Measurements from ENCODE around the gene ATP11C. TPM values are rescaled to one million over a fixed set of nuclear protein-coding genes. Genes with fewer than 3 reads are reported as not detected.

ATP11C gene
- total and polyA plus RNA-seq, 2 experiments from 2014 or later: 44.0 to 90.7 TPM

GRCh38 chrX:139864640-139865039, 68.2 kb downstream of the ATP11C start:
- Histone ChIP-seq H3K4me3 (no peak overlapping the region), H3F3A (replicated peaks; ENCODE audit: low read depth) (no peaks in the 10 kb centered on the region), H3K4me2 (no peak overlapping the region), H2AFZ (no peak overlapping the region), H3K4me1 (ENCODE audit: insufficient read depth) (no peaks in the 10 kb centered on the region), H3K27me3 (ENCODE audit: insufficient read depth) (no peaks in the 10 kb centered on the region), H3K36me3 (ENCODE audit: insufficient read depth) (no peaks in the 10 kb centered on the region), H4K20me1 (replicated peaks; ENCODE audit: insufficient read depth) (no peaks in the 10 kb centered on the region; the same call in 1 of the 2 replicates), H3K27ac (ENCODE audit: low read depth) (no peak overlapping the region), H3K79me2 (replicated peaks; ENCODE audit: insufficient read depth) (peaks cover 23% of the 10 kb centered on the region; the same call in 1 of the 2 replicates), H3K9me2 (ENCODE audit: insufficient read depth) (no peaks in the 10 kb centered on the region)
- Mint-ChIP-seq H3K27ac (no peak overlapping the region), H3K36me3 (ENCODE audit: low read depth) (no peaks in the 10 kb centered on the region), H3K4me1 (peaks cover 3% of the 10 kb centered on the region; the same call in 1 of the 3 replicates), H3K9me3 (no peaks in the 10 kb centered on the region), H3K4me3 (no peak overlapping the region), H3K27me3 (ENCODE audit: insufficient read depth, low read depth, poor library complexity) (no peaks in the 10 kb centered on the region)
- ATAC-seq (no peak), DNase-seq (ENCODE audit: low spot score) (no peak)
- TF ChIP-seq ZNF462 (CRISPR knock-in tag; IDR thresholded peaks at IDR 0.05): no peak
- TF ChIP-seq POLR2AphosphoS5 (IDR thresholded peaks at IDR 0.05; ENCODE audit: low read depth): no peak
- TF ChIP-seq ETS1 (IDR thresholded peaks at IDR 0.05): no peak
- TF ChIP-seq JUNB (IDR thresholded peaks at IDR 0.05; ENCODE audit: unreplicated experiment): no peak
- TF ChIP-seq CTCF (conservative IDR thresholded peaks at IDR 0.05; ENCODE audit: low read depth in 2 of 2): no peak
- TF ChIP-seq EZH2phosphoT487 (IDR thresholded peaks at IDR 0.05; ENCODE audit: unreplicated experiment): no peak
- TF ChIP-seq CREB1 (CRISPR knock-in tag; IDR thresholded peaks at IDR 0.05; ENCODE audit: low read depth): no peak
- no peak for TF ChIP-seq REST (IDR thresholded peaks at IDR 0.05; ENCODE audit: unreplicated experiment)
- no peak for TF ChIP-seq NANOG (IDR thresholded peaks at IDR 0.05; ENCODE audit: borderline replicate concordance)
- no peak for TF ChIP-seq ZNF114 (CRISPR knock-in tag; IDR thresholded peaks at IDR 0.05)
- no peak for TF ChIP-seq EZH2 (IDR thresholded peaks at IDR 0.05; ENCODE audit: low read depth, unreplicated experiment)
- TF ChIP-seq ZNF331 (CRISPR knock-in tag; IDR thresholded peaks at IDR 0.05; ENCODE audit: low read depth): no peak
- TF ChIP-seq STAT1 (IDR thresholded peaks at IDR 0.05; ENCODE audit: unreplicated experiment): no peak

Measured in GM23338 (cell line).